DMS 273 treated with DMSO at 0.1 percent for 48 hours (cell line): ENCODE results near the gene CNTROB.

Experiments
- DNase-seq: peaks from one replicate; lab custom pipeline; 2025; lab: John Stamatoyannopoulos, UW

The CNTROB gene

GRCh38 chr17:7931709-7932482 lies at the start of gene CNTROB, which contains the start of gene TRAPPC1:
CNTROB (plus strand) TSS chr17:7932206; CDS start chr17:7933080, 874 bp downstream.
TRAPPC1 (minus strand) TSS chr17:7931946; CDS start chr17:7931829, 117 bp downstream.
- DNase-seq: peak; percentile 91

GRCh38 chr17:7882629-7883028 lies 49.4 kb upstream of the CNTROB start:
- no peak for DNase-seq

- no peak for DNase-seq
Observed at GRCh38 chr17:7883781-7884386, 48.1 kb upstream of the CNTROB start.

GRCh38 chr17:7884581-7885366 lies 47.2 kb upstream of the CNTROB start:
- DNase-seq: no peak

- no peak for DNase-seq
Observed at GRCh38 chr17:7885367-7886226, 46.4 kb upstream of the CNTROB start.

- peak; percentile 8 for DNase-seq
Observed at GRCh38 chr17:7886227-7887037, 45.6 kb upstream of the CNTROB start.

- peak; percentile 75 for DNase-seq
Observed at GRCh38 chr17:7887038-7887481, 44.9 kb upstream of the CNTROB start.

GRCh38 chr17:7887482-7888183 lies 44.4 kb upstream of the CNTROB start:
- DNase-seq: peak; percentile 90

GRCh38 chr17:7888184-7888920 lies 43.7 kb upstream of the CNTROB start, which contains the start of gene CHD3:
CHD3 (plus strand) TSS chr17:7888789; CDS start chr17:7889001, 212 bp downstream.
- no peak for DNase-seq

GRCh38 chr17:7889166-7889955 lies 42.6 kb upstream of the CNTROB start:
- peak; percentile 91 for DNase-seq

- no peak for DNase-seq
Observed at GRCh38 chr17:7893187-7893880, 38.7 kb upstream of the CNTROB start.

GRCh38 chr17:7894226-7894625 lies 37.8 kb upstream of the CNTROB start:
- no peak for DNase-seq

GRCh38 chr17:7894866-7895265 lies 37.1 kb upstream of the CNTROB start:
- no peak for DNase-seq

- DNase-seq: no peak
Observed at GRCh38 chr17:7897090-7897489, 34.9 kb upstream of the CNTROB start.

- DNase-seq: no peak
Observed at GRCh38 chr17:7897773-7898172, 34.2 kb upstream of the CNTROB start.

GRCh38 chr17:7903154-7904103 lies 28.6 kb upstream of the CNTROB start:
- no peak for DNase-seq

- DNase-seq: no peak
Observed at GRCh38 chr17:7909089-7909488, 22.9 kb upstream of the CNTROB start.
